Chondrocyte (in vitro differentiated cells): ENCODE data around the gene CRABP2. TPM values are rescaled to one million over a fixed set of nuclear protein-coding genes. Genes with fewer than 3 reads are reported as not detected.

Source experiments
- DNase-seq: peaks from one replicate; pipeline ENCODE4 v3.0.0; 2021; ENCODE audit warnings: mixed read lengths, low spot score
- H3K27ac Mint-ChIP-seq: one replicate; pipeline ENCODE4 v1.8.0; 2021; ENCODE audit warnings: mild to moderate bottlenecking, moderate library complexity, mixed read lengths; ENCODE audit not compliant: unreplicated experiment
- H3K27me3 Mint-ChIP-seq: 2 replicates; pipeline ENCODE4 v1.8.0; 2021; ENCODE audit warnings: low read depth, mixed read lengths
- H3K36me3 Mint-ChIP-seq: 2 replicates; pipeline ENCODE4 v1.8.0; 2021; ENCODE audit warnings: low read depth, mixed read lengths
- H3K4me1 Mint-ChIP-seq: 2 replicates; pipeline ENCODE4 v1.8.0; 2021; ENCODE audit warnings: low read depth, mild to moderate bottlenecking, mixed read lengths
- H3K4me3 Mint-ChIP-seq: one replicate; pipeline ENCODE4 v1.8.0; 2021; ENCODE audit warnings: mild to moderate bottlenecking, moderate library complexity, mixed read lengths; ENCODE audit not compliant: unreplicated experiment
- H3K9me3 Mint-ChIP-seq: 2 replicates; pipeline ENCODE4 v1.8.0; 2021; ENCODE audit warnings: low read depth, mixed read lengths
- total RNA-seq: library from RNA; stranded (reverse); gene quantifications from 3 replicates; pipeline ENCODE4 v1.2.1, GENCODE V29; 2021
- TF ChIP-seq, protein P1 (sequence below): fragments of 200-600 bp; sonication (generic); IDR thresholded peaks from 2 replicates; pipeline ENCODE4 v1.5.0; 2021; ENCODE audit warnings: antibody characterized with exemption, mild to moderate bottlenecking, moderate library complexity

The CRABP2 gene
- total RNA-seq, 1 donor from 2014 or later = 93.5 TPM

- no peaks in the 10 kb centered on the region for H3K9me3 Mint-ChIP-seq
- H3K4me1 Mint-ChIP-seq = peaks cover 24% of the 10 kb centered on the region
- H3K36me3 Mint-ChIP-seq = peaks cover 4% of the 10 kb centered on the region
- TF ChIP-seq, protein P1, sequence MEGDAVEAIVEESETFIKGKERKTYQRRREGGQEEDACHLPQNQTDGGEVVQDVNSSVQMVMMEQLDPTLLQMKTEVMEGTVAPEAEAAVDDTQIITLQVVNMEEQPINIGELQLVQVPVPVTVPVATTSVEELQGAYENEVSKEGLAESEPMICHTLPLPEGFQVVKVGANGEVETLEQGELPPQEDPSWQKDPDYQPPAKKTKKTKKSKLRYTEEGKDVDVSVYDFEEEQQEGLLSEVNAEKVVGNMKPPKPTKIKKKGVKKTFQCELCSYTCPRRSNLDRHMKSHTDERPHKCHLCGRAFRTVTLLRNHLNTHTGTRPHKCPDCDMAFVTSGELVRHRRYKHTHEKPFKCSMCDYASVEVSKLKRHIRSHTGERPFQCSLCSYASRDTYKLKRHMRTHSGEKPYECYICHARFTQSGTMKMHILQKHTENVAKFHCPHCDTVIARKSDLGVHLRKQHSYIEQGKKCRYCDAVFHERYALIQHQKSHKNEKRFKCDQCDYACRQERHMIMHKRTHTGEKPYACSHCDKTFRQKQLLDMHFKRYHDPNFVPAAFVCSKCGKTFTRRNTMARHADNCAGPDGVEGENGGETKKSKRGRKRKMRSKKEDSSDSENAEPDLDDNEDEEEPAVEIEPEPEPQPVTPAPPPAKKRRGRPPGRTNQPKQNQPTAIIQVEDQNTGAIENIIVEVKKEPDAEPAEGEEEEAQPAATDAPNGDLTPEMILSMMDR = no peak
- no peak overlapping the region for H3K4me3 Mint-ChIP-seq
- no peak for DNase-seq
- no peak overlapping the region for H3K27ac Mint-ChIP-seq
- peaks cover 14% of the 10 kb centered on the region for H3K27me3 Mint-ChIP-seq
Observed at GRCh38 chr1:156668801-156669637, 36.4 kb downstream of the CRABP2 start.

- Mint-ChIP-seq H3K9me3 (no peaks in the 10 kb centered on the region), H3K27me3 (peaks cover 14% of the 10 kb centered on the region), H3K27ac (no peak overlapping the region), H3K36me3 (peaks cover 4% of the 10 kb centered on the region), H3K4me1 (peaks cover 33% of the 10 kb centered on the region), H3K4me3 (no peak overlapping the region)
- TF ChIP-seq, protein P1 = no peak
- no peak for DNase-seq
Observed at GRCh38 chr1:156667968-156668709, 37.2 kb downstream of the CRABP2 start.

DNA sequence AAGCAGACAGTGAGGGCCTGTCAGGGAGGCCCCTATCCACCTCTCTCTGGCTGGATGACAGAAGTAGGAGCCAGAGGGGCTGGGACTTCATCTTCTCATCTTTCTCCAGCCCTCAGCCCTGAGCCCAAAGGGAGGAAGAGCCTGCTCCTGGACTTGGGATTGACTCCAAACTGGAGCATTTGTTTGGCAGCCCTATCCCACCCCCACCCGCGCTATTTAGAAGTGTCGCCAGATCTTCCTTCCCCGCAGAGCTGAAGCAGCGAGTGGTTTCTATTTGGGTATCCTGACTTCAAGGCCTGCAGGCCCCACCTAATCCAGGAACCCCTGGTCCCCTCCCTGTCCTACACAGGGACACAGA, 37.8 kb downstream of the CRABP2 start:
- Mint-ChIP-seq H3K4me1 (peaks cover 38% of the 10 kb centered on the region), H3K27me3 (peaks cover 14% of the 10 kb centered on the region), H3K27ac (no peak overlapping the region), H3K36me3 (peaks cover 4% of the 10 kb centered on the region), H3K4me3 (no peak overlapping the region), H3K9me3 (no peaks in the 10 kb centered on the region)
- TF ChIP-seq, protein P1 = no peak
- DNase-seq = no peak

GRCh38 chr1:156666862-156667609, 38.3 kb downstream of the CRABP2 start:
- no peak for DNase-seq
- H3K27me3 Mint-ChIP-seq = peaks cover 9% of the 10 kb centered on the region

More at GRCh38 chr1:156666862-156667609, 38.3 kb downstream of the CRABP2 start:
- Mint-ChIP-seq H3K4me1 (peaks cover 44% of the 10 kb centered on the region), H3K36me3 (no peaks in the 10 kb centered on the region), H3K9me3 (no peaks in the 10 kb centered on the region), H3K27ac (no peak overlapping the region), H3K4me3 (no peak overlapping the region)
- TF ChIP-seq, protein P1 = no peak
